ENCODE measurements around the gene BEST2.

BEST2 gene

DNA sequence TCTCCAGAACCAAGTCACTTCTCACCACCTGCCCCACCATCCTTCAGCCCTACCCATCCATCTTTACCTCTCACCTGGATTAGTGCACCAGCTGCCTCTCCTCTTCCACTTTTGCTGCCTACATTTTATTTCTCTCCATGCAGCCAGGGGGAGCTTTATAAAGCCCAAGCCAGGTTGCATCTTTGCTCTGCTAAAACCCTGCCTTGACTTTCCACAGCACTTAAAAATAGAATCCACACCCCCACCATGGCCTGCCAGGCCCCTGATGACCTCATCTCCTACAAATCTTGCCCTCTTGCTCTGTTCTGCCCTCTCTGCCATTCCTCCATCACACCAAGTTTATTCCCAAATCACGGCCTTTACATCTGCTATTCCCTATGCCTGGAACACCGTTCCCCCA, 22.0 kb downstream of the BEST2 start:
- CTCF ChIA-PET = interaction anchor here (0.5 to 1.9 kb wide), 6 partner anchors 13 to 74 kb away, joined by 3 to 10 read pairs (median 4); no protein-coding TSS in a partner anchor
- POLR2A ChIA-PET (ENCODE audit: low non-redundant PET) = interaction anchor here (0.6 to 0.7 kb wide), 2 partner anchors 58 to 64 kb away, joined by 5 to 8 read pairs; no protein-coding TSS in a partner anchor
- TF ChIP-seq, protein P1, sequence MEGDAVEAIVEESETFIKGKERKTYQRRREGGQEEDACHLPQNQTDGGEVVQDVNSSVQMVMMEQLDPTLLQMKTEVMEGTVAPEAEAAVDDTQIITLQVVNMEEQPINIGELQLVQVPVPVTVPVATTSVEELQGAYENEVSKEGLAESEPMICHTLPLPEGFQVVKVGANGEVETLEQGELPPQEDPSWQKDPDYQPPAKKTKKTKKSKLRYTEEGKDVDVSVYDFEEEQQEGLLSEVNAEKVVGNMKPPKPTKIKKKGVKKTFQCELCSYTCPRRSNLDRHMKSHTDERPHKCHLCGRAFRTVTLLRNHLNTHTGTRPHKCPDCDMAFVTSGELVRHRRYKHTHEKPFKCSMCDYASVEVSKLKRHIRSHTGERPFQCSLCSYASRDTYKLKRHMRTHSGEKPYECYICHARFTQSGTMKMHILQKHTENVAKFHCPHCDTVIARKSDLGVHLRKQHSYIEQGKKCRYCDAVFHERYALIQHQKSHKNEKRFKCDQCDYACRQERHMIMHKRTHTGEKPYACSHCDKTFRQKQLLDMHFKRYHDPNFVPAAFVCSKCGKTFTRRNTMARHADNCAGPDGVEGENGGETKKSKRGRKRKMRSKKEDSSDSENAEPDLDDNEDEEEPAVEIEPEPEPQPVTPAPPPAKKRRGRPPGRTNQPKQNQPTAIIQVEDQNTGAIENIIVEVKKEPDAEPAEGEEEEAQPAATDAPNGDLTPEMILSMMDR (conservative IDR thresholded peaks at IDR 0.05; ENCODE audit: low read depth) = no peak
- peak overlapping the region; percentile 99 for H3K27ac ChIP-seq
- peak; percentile 21 for DNase-seq (ENCODE audit: low spot score)

GRCh38 chr19:12774588-12775555, 23.3 kb downstream of the BEST2 start, which contains the start of gene HOOK2:
Gene HOOK2 (minus strand): TSS chr19:12775552. CDS start chr19:12775449, 103 bp downstream.
- ChIA-PET CTCF (interaction anchor here (1.0 to 1.9 kb wide), 4 partner anchors 14 to 73 kb away, joined by 4 to 10 read pairs (median 6); no protein-coding TSS in a partner anchor), POLR2A (ENCODE audit: low non-redundant PET) (interaction anchor here (1.0 to 4.3 kb wide), 3 partner anchors 15 to 17 kb away, joined by 4 to 120 read pairs (median 7); partner anchors contain the start of gene JUNB)
- TF ChIP-seq, protein P1 (conservative IDR thresholded peaks at IDR 0.05; ENCODE audit: low read depth) = no peak
- H3K27ac ChIP-seq = peak within 1 kb of the TSS; percentile 99
- peak; percentile 90 for DNase-seq (ENCODE audit: low spot score)

DNA sequence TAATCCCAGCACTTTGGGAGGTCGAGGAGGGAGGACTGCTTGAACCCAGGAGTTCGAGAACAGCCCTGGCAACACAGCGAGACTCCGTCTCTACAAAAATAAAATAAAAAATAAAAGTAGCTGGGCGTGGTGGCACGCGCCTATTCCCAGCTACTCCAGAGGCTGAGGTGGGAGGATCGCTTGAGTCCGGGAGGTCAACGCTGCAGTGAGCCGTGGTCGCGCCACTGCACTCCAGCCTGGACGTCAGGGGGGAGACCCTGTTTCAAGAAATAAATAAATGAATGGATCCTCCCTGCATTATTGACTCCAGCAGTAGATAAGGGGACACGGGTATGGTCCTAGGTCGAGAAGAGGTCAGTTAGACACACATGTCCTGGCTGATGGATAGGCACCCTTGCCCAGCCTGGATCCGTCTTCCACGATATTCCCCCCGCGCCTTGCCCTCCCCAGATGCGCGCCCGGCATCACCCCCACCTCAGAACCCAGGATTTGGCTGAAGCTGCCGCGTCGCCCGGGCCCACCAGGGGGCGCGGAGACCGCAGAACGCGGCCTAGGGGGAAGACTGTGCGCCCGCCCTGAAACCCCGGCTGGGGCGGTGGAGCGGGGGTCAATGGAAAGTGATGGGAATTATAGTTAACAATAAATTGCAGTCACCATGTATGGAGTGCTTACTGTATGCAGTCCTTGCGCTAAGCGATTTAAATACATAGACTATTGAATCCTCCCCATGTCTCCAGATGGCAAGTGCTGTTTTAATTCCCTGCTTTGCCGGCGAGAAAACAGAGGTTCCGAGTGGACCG, 25.8 kb downstream of the BEST2 start:
- TF ChIP-seq, protein P1 (conservative IDR thresholded peaks at IDR 0.05; ENCODE audit: low read depth) = peak; percentile 96
- ChIA-PET CTCF (interaction anchor here (0.5 to 3.3 kb wide), 14 partner anchors 8 to 1643 kb away, joined by 3 to 40 read pairs (median 5); partner anchors contain the start of genes GCDH, JUNB and RNASEH2A), POLR2A (ENCODE audit: low non-redundant PET) (interaction anchor here (2.3 to 4.3 kb wide), 2 partner anchors 14 to 19 kb away, joined by 8 to 120 read pairs; partner anchors contain the start of gene JUNB)
- H3K27ac ChIP-seq = peak overlapping the region; percentile 99
- peak; percentile 73 for DNase-seq (ENCODE audit: low spot score)

GRCh38 chr19:12778017-12778904, 26.7 kb downstream of the BEST2 start:
- TF ChIP-seq, protein P1 (conservative IDR thresholded peaks at IDR 0.05; ENCODE audit: low read depth) = no peak
- CTCF ChIA-PET = interaction anchor here (0.6 to 3.3 kb wide), 11 partner anchors 8 to 113 kb away, joined by 3 to 40 read pairs (median 5); partner anchors contain the start of genes GCDH, JUNB, RNASEH2A and RTBDN
- peak; percentile 58 for DNase-seq (ENCODE audit: low spot score)
- POLR2A ChIA-PET (ENCODE audit: low non-redundant PET) = interaction anchor here (2.3 to 4.3 kb wide), 2 partner anchors 13 to 18 kb away, joined by 8 to 120 read pairs; partner anchors contain the start of gene JUNB
- H3K27ac ChIP-seq = peak overlapping the region; percentile 99

DNA sequence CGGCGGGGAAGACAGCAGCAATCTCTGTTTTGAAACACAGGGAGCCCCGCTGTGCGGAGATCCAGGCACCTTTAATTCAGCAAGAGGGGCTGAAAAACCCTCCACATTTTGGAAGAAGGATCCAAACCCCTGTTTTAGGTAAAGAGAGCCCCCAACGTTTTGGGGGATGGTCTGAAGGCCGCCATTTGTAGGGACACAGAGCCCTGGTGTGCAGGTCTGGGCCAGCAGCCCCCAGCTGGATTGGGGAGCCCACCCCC, 27.2 kb downstream of the BEST2 start:
- TF ChIP-seq, protein P1 (conservative IDR thresholded peaks at IDR 0.05; ENCODE audit: low read depth) = no peak
- ChIA-PET CTCF (interaction anchor here (0.8 to 3.3 kb wide), 4 partner anchors 10 to 55 kb away, joined by 3 to 40 read pairs (median 10); partner anchors contain the start of genes JUNB and RTBDN), POLR2A (ENCODE audit: low non-redundant PET) (interaction anchor here (2.3 to 4.3 kb wide), 2 partner anchors 13 to 17 kb away, joined by 8 to 120 read pairs; partner anchors contain the start of gene JUNB)
- peak overlapping the region; percentile 99 for H3K27ac ChIP-seq
- no peak for DNase-seq (ENCODE audit: low spot score)

Data from RWPE1 (cell line).